ENCODE results near the gene NOVA1. TPM values are rescaled to one million over a fixed set of nuclear protein-coding genes. Genes with fewer than 3 reads are reported as not detected.

NOVA1 gene
- total RNA-seq, 2 experiments from 2014 or later, result not detected

DNA sequence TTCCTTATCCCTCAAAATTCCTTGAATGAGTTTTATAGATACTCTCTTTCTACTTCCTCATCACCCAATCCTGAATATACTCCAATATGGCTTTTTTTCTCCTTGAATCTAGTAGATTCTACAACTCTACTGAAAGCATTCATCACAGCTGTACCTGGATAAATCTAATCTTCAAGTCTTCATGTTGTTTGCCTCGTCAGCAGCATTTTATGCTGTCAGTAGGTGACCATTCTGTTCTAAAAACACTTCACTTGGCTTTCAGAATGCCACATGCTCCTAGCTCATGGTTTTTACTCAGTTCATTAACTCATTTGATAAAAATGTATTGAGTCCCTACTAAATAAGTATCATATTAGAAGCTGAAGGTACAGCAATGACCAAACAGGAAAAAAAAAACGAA, 113.3 kb downstream of the NOVA1 start:
- Mint-ChIP-seq H3K36me3 (ENCODE audit: low read depth) (no peaks in the 10 kb centered on the region), H3K9me3 (peaks cover 13% of the 10 kb centered on the region), H3K27me3 (ENCODE audit: low read depth) (no peaks in the 10 kb centered on the region), H3K27ac (no peak overlapping the region), H3K4me3 (no peak overlapping the region), H3K4me1 (ENCODE audit: low read depth) (no peaks in the 10 kb centered on the region)
- CTCF ChIA-PET, result no interaction called here
- intact Hi-C loops (cut with micrococcal nuclease), result no loop called here
- no peak for DNase-seq

DNA sequence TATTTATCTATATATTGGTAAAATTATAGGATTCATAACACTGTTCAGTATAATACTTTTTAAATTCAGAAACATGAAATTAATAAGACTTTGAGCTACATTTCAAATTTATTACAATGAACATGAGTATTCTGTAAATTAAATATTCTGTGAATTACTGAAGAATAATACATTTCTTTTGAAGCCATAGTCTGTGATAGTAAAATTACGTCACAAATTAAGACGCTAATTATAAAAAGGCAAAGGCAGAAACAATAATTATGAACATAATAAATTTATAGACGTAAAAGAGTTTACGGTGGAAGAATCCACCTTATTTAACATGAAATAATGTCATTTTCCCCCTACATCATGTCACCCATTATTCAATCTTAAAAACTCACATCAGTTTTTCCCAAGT, 118.9 kb downstream of the NOVA1 start:
- no peak for DNase-seq
- Mint-ChIP-seq H3K9me3 (peaks cover 8% of the 10 kb centered on the region), H3K27me3 (ENCODE audit: low read depth) (no peaks in the 10 kb centered on the region), H3K4me3 (no peak overlapping the region), H3K27ac (no peak overlapping the region), H3K4me1 (ENCODE audit: low read depth) (no peaks in the 10 kb centered on the region), H3K36me3 (ENCODE audit: low read depth) (no peaks in the 10 kb centered on the region)
- CTCF ChIA-PET, result no interaction called here
- intact Hi-C loops (cut with micrococcal nuclease), result no loop called here

DNA sequence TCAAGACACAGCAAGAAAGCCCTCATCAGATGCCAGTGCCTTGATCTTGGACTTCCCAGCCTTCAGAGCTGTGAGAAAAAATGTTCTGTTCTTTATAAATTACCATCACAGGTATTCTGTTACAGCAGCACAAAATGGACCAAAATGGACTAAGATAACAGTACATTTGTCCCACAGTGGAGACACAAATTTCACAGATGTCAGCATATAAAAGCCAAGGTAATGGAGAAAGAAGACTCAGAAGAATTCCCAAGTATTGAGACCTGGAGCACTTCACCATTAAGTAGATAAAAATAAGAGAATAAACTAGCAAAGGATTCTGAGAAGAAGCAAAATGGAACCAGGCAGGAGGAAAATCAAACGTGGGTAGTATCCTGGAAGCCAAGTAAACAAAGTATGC, 131.0 kb downstream of the NOVA1 start:
- DNase-seq, result no peak
- no peak overlapping the region for H3K27ac Mint-ChIP-seq
- no peak overlapping the region for H3K4me3 Mint-ChIP-seq
- no peaks in the 10 kb centered on the region for H3K4me1 Mint-ChIP-seq (ENCODE audit: low read depth)
- intact Hi-C loops (cut with micrococcal nuclease), result no loop called here
- H3K27me3 Mint-ChIP-seq (ENCODE audit: low read depth), result no peaks in the 10 kb centered on the region
- CTCF ChIA-PET, result no interaction called here
- peaks cover 11% of the 10 kb centered on the region for H3K9me3 Mint-ChIP-seq
- no peaks in the 10 kb centered on the region for H3K36me3 Mint-ChIP-seq (ENCODE audit: low read depth)

DNA sequence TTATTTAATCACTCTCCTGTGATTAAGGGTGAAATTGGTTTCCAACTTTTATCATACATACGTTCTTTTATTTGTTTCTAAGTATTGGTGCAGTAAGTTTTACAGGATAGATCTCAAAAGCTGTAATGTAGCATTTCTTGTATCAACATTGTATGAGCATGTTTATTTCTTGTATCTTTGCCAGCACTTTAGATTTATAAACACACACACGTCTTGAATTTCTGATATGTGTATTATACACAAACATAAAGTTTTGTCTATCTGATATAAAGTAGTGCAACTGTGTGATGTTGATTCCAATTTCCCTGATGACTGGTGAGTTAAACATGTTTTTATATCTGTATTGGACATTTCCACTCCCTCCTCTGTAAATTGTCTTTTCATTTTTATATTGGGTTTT, 134.7 kb downstream of the NOVA1 start:
- Mint-ChIP-seq H3K27ac (no peak overlapping the region), H3K4me1 (ENCODE audit: low read depth) (no peaks in the 10 kb centered on the region), H3K4me3 (no peak overlapping the region), H3K9me3 (peaks cover 14% of the 10 kb centered on the region), H3K27me3 (ENCODE audit: low read depth) (no peaks in the 10 kb centered on the region), H3K36me3 (ENCODE audit: low read depth) (no peaks in the 10 kb centered on the region)
- intact Hi-C loops (cut with micrococcal nuclease), result no loop called here
- DNase-seq, result no peak
- CTCF ChIA-PET, result no interaction called here

DNA sequence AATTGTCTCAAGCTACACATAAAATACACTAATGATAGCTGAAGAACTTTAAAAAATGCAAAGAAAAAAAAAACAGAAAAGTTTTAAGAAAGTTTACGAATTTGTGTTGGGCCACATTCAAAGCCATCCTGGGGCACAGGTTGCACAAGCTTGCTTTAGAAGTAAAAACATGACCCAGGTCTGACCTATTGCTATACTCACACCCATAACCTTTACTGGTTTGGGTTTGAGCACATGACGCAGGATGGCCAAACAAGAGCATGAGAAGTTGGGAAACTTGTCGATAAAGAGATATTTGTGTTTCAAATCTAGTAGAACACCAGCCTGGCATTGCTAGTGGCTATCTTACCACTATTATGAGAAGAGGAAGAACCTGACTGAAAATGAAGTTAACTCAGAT, 143.7 kb downstream of the NOVA1 start:
- CTCF ChIA-PET, result no interaction called here
- H3K36me3 Mint-ChIP-seq (ENCODE audit: low read depth), result no peaks in the 10 kb centered on the region
- H3K4me1 Mint-ChIP-seq (ENCODE audit: low read depth), result no peaks in the 10 kb centered on the region
- DNase-seq, result no peak
- H3K27me3 Mint-ChIP-seq (ENCODE audit: low read depth), result no peaks in the 10 kb centered on the region
- H3K4me3 Mint-ChIP-seq, result no peak overlapping the region
- H3K9me3 Mint-ChIP-seq, result peaks cover 11% of the 10 kb centered on the region
- intact Hi-C loops (cut with micrococcal nuclease), result no loop called here
- no peak overlapping the region for H3K27ac Mint-ChIP-seq

DNA sequence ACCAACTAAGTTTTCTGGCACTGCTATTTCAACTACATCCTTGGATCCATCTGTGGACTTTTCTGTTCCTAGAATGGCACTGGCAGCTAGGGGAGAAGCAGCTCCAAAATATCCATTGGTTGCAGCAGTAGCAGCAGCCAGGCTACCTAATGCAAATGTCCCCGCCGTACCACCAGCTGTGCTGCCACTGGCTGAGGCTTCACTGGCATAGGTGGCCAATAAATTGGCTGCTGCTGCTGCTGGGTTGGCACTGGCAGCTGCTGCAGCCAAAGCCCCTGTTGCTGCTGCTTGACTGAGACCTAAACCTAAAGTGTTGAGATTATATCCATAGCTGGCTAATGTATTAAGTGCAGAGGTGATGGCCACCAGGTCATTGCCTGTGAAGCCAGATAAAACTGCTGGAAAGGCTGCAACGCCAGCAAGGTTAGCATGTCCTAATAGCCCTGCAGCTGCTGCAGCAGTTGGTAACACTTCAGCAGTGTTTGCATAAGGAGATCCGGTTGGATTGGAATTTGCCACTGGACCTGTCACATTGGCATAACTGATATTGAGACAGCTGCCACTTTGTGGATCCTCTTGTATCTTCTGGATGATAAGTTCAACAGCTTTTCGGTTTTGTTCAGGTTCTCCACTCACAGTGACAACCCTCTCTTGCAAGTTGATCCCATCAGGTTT, 149.5 kb downstream of the NOVA1 start:
- Mint-ChIP-seq H3K4me1 (ENCODE audit: low read depth) (no peaks in the 10 kb centered on the region), H3K27me3 (ENCODE audit: low read depth) (no peaks in the 10 kb centered on the region), H3K27ac (no peak overlapping the region), H3K9me3 (peaks cover 14% of the 10 kb centered on the region), H3K4me3 (no peak overlapping the region), H3K36me3 (ENCODE audit: low read depth) (no peaks in the 10 kb centered on the region)
- no peak for DNase-seq
- intact Hi-C loops (cut with micrococcal nuclease), result no loop called here
- CTCF ChIA-PET, result no interaction called here

DNA sequence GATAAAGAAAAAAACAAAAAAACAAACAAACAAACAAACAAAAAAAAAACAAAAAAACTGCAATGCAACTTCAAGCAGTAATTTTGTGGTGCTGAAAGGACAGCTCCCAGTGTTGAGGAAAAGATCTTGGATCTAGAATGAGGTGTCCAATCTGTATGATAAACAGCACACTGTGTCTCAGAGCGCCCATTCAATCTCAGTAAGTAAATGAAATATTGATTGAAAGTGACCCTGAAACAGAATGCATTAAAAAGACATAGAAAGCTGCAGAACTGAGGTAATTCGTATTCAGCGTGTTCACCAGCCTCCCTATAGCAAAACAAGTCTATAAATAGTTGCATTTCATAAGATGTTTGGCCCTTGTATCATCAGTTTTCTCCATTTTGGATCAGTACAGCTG, 153.0 kb downstream of the NOVA1 start:
- intact Hi-C loops (cut with micrococcal nuclease), result no loop called here
- Mint-ChIP-seq H3K9me3 (peaks cover 12% of the 10 kb centered on the region), H3K27ac (no peak overlapping the region), H3K27me3 (ENCODE audit: low read depth) (no peaks in the 10 kb centered on the region), H3K4me3 (no peak overlapping the region), H3K4me1 (ENCODE audit: low read depth) (no peaks in the 10 kb centered on the region), H3K36me3 (ENCODE audit: low read depth) (no peaks in the 10 kb centered on the region)
- CTCF ChIA-PET, result no interaction called here
- no peak for DNase-seq

DNA sequence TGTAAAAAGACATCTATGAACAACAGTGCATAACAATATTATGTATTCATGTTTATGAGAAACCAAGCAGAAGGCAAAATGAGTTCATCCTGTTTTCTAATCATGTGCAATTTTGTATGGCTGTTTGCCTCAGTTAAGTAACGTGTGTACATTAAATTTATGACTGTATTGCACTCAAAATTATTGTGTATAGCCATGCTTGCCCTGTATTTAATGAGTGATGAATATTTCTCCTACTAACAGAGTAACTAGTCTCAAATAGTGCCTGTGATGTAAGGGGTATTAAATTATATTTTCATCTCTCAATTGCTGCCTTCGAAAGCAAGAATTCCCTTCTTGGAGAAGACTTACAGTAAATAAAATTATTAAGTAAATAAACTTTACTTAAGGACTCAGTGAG, 154.2 kb downstream of the NOVA1 start:
- no peak for DNase-seq
- H3K9me3 Mint-ChIP-seq, result peaks cover 12% of the 10 kb centered on the region
- H3K27ac Mint-ChIP-seq, result no peak overlapping the region
- H3K27me3 Mint-ChIP-seq (ENCODE audit: low read depth), result no peaks in the 10 kb centered on the region
- H3K4me1 Mint-ChIP-seq (ENCODE audit: low read depth), result no peaks in the 10 kb centered on the region
- no peak overlapping the region for H3K4me3 Mint-ChIP-seq
- H3K36me3 Mint-ChIP-seq (ENCODE audit: low read depth), result no peaks in the 10 kb centered on the region
- intact Hi-C loops (cut with micrococcal nuclease), result no loop called here
- CTCF ChIA-PET, result no interaction called here

DNA sequence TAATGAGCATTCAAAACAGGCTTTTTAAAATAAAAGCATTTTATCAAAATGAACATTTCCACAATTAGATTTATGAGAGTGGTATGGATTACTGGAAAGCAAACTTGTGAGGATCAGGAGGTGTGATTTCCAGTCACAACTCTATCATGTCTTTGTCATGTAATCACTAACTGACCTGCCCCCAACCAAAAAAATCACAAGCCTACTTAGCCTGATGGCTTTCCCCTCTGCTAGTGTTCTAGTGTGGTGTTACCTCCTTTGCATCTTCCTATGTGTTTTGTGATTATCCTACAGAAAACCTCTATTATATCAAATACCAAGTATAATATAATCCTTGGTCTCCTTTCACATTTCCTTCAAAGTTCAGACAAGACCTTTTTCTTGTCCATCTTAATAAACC, 168.6 kb downstream of the NOVA1 start:
- CTCF ChIA-PET, result no interaction called here
- Mint-ChIP-seq H3K9me3 (peaks cover 7% of the 10 kb centered on the region), H3K36me3 (ENCODE audit: low read depth) (no peaks in the 10 kb centered on the region), H3K4me1 (ENCODE audit: low read depth) (no peaks in the 10 kb centered on the region), H3K27me3 (ENCODE audit: low read depth) (no peaks in the 10 kb centered on the region), H3K27ac (no peak overlapping the region), H3K4me3 (no peak overlapping the region)
- DNase-seq, result no peak
- intact Hi-C loops (cut with micrococcal nuclease), result no loop called here

DNA sequence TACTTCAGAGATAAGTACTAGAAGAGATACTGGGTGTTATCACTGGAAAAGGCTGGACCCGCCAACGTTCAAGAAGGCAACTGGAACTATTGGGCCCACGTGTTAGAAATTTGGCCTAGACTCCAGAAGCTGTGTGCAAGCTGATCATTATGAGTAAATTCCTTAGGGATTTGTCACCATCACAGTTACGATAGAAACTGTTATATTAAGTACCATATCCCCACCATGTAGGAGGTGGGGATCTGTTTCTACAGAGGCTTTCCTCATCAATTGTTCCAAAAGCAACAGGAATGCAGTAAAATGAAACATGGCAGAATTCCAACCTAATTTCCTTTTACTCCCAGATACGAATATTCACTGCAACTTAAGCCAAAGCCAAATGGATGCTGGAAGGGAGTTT, 170.7 kb downstream of the NOVA1 start:
- H3K4me3 Mint-ChIP-seq, result no peak overlapping the region
- intact Hi-C loops (cut with micrococcal nuclease), result no loop called here
- no peak overlapping the region for H3K27ac Mint-ChIP-seq
- H3K27me3 Mint-ChIP-seq (ENCODE audit: low read depth), result no peaks in the 10 kb centered on the region
- DNase-seq, result no peak
- H3K9me3 Mint-ChIP-seq, result peaks cover 7% of the 10 kb centered on the region
- CTCF ChIA-PET, result no interaction called here
- no peaks in the 10 kb centered on the region for H3K36me3 Mint-ChIP-seq (ENCODE audit: low read depth)
- no peaks in the 10 kb centered on the region for H3K4me1 Mint-ChIP-seq (ENCODE audit: low read depth)

DNA sequence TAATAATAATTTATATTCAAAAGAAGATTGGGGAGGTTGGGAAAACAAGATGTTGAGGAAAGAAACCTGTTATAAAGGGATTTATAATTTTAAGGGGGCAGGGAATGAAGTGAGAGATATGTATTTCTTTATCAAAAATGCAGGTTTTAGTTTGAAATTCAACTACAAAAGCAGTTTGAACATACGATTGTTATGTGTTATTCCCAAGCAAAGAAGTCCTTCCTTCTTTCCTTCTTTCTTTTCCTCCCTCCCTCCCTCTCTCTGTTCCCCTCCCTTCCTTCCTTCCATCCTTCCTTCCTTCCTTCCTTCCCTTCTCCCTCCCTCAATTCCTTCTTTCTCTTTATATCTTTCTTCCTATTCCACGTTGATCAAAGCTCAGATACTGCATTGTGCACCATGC, 173.3 kb downstream of the NOVA1 start:
- no peak overlapping the region for H3K27ac Mint-ChIP-seq
- no peak overlapping the region for H3K4me3 Mint-ChIP-seq
- no peaks in the 10 kb centered on the region for H3K36me3 Mint-ChIP-seq (ENCODE audit: low read depth)
- no peaks in the 10 kb centered on the region for H3K4me1 Mint-ChIP-seq (ENCODE audit: low read depth)
- H3K9me3 Mint-ChIP-seq, result peaks cover 12% of the 10 kb centered on the region
- DNase-seq, result no peak
- CTCF ChIA-PET, result no interaction called here
- intact Hi-C loops (cut with micrococcal nuclease), result no loop called here
- H3K27me3 Mint-ChIP-seq (ENCODE audit: low read depth), result no peaks in the 10 kb centered on the region

DNA sequence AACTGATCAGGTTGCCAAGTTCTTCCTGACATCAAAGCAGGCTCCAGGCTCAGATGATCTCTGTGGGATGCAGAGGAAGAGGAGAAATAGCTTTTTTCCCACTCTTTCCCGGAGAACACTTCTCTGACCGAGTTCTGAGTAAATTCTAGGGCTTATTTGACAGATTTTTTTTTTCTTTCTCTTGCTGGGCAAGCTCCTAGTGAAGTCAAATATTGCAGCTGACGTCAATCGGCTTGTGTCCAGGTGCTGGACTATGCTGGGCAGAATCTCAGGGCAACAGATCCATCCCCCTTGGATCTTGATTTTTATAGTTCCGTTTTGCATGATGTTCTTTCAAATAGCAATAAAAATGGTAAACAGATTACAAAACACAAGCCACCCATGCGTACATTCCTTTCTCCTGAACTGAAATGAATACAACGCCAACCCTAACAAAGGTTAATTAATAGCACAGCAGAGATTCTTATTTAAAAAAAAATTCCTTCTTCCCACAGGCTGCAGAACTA, 182.2 kb downstream of the NOVA1 start:
- intact Hi-C loops (cut with micrococcal nuclease), result no loop called here
- Mint-ChIP-seq H3K4me1 (ENCODE audit: low read depth) (no peaks in the 10 kb centered on the region), H3K27me3 (ENCODE audit: low read depth) (no peaks in the 10 kb centered on the region), H3K4me3 (no peak overlapping the region), H3K27ac (no peak overlapping the region), H3K36me3 (ENCODE audit: low read depth) (no peaks in the 10 kb centered on the region), H3K9me3 (peaks cover 14% of the 10 kb centered on the region)
- no peak for DNase-seq
- CTCF ChIA-PET, result no interaction called here

DNA sequence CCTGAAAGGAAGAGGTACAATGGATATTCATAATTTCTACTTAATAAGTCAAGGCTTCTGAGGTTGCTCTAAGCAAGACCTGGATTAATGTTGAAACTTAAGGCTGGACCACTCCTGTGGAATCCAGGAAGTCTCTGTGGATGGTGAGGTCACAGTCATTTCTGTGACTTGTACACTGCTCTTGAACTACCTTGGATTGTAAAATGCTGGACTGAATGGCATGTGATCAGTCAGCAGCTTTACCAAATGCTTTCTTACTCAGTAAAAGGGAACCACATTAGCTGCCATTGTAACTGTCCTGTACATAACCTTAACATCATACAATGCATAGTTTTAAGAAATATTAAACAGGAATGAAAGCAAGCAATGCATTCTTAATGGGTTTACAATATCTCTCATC, 182.9 kb downstream of the NOVA1 start:
- no peaks in the 10 kb centered on the region for H3K36me3 Mint-ChIP-seq (ENCODE audit: low read depth)
- no peaks in the 10 kb centered on the region for H3K4me1 Mint-ChIP-seq (ENCODE audit: low read depth)
- intact Hi-C loops (cut with micrococcal nuclease), result no loop called here
- H3K27ac Mint-ChIP-seq, result no peak overlapping the region
- no peaks in the 10 kb centered on the region for H3K27me3 Mint-ChIP-seq (ENCODE audit: low read depth)
- CTCF ChIA-PET, result no interaction called here
- no peak for DNase-seq
- peaks cover 13% of the 10 kb centered on the region for H3K9me3 Mint-ChIP-seq
- H3K4me3 Mint-ChIP-seq, result no peak overlapping the region

DNA sequence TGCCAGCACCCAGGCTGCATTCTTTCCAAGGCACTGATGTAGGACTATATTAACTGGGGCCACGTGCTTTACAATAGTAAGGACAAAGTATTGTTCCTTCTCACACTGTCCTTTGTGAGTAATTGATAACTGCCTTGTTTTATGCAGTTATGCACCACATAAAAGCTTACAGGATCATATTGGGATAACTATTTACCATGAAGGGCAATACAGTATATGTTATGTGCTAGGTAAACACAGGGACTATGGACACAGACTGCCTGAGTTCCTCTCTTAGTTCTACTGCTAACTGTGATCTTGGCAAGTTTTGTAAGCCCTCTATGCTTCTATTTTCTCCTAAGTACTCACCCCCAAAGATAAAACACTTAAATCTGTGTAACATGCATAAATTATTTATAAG, 183.7 kb downstream of the NOVA1 start:
- DNase-seq, result no peak
- CTCF ChIA-PET, result no interaction called here
- Mint-ChIP-seq H3K4me1 (ENCODE audit: low read depth) (no peaks in the 10 kb centered on the region), H3K36me3 (ENCODE audit: low read depth) (no peaks in the 10 kb centered on the region), H3K9me3 (peaks cover 13% of the 10 kb centered on the region), H3K27ac (no peak overlapping the region), H3K4me3 (no peak overlapping the region), H3K27me3 (ENCODE audit: low read depth) (no peaks in the 10 kb centered on the region)
- intact Hi-C loops (cut with micrococcal nuclease), result no loop called here

All from activated naive CD4-positive, alpha-beta T cell treated with anti-CD3 and anti-CD28 coated beads for 36 hours (primary cell).